HG03060 (cell line): ENCODE results near the gene KLHL6.

Experiments
- ATAC-seq: cut with Tn5 transposase; IDR thresholded peaks from one replicate; pipeline ENCODE4 v1.9.1; 2021; ENCODE audit warnings: low read depth, moderate number of reproducible peaks; ENCODE audit not compliant: unreplicated experiment

KLHL6 gene, protein sequence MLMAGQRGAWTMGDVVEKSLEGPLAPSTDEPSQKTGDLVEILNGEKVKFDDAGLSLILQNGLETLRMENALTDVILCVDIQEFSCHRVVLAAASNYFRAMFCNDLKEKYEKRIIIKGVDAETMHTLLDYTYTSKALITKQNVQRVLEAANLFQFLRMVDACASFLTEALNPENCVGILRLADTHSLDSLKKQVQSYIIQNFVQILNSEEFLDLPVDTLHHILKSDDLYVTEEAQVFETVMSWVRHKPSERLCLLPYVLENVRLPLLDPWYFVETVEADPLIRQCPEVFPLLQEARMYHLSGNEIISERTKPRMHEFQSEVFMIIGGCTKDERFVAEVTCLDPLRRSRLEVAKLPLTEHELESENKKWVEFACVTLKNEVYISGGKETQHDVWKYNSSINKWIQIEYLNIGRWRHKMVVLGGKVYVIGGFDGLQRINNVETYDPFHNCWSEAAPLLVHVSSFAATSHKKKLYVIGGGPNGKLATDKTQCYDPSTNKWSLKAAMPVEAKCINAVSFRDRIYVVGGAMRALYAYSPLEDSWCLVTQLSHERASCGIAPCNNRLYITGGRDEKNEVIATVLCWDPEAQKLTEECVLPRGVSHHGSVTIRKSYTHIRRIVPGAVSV

DNA sequence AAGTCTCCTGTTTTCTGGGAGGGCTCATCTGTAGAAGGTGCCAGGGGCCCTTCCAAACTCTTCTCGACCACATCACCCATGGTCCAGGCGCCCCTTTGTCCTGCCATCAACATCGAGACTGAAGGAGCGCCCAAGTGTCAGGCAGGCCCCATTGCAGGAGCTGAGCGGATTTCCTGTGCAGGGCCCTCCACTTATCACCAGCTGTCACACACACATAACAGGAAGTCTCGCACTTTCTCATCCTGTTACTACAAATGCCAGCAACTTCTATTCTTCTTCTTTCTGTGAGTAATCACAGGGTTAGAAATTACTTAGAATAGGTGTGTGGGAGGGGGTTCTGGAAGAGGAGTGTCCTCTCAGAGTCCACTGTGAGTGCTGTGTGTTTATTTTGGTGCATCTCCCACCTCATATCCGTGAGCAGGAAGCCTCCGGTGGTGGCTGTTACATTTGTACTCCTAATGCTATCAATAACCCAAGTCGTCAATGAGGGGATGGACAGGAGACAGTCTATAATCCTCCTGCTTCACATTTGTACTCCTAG, at the start of gene KLHL6:
Gene KLHL6, minus strand, starts transcription at position 166 of the 541 bp plus-strand sequence. Its CDS starts 53 bp downstream, at position 113.
- ATAC-seq = peak; percentile 73

- ATAC-seq = no peak
Observed at GRCh38 chr3:183597959-183598358, 42.5 kb upstream of the KLHL6 start.

GRCh38 chr3:183594636-183595035, 39.1 kb upstream of the KLHL6 start:
- ATAC-seq = no peak

GRCh38 chr3:183592821-183593220, 37.3 kb upstream of the KLHL6 start:
- ATAC-seq = no peak

- ATAC-seq = peak; percentile 91
Observed at GRCh38 chr3:183591881-183592521, 36.5 kb upstream of the KLHL6 start.

GRCh38 chr3:183590442-183590841, 34.9 kb upstream of the KLHL6 start:
- no peak for ATAC-seq

DNA sequence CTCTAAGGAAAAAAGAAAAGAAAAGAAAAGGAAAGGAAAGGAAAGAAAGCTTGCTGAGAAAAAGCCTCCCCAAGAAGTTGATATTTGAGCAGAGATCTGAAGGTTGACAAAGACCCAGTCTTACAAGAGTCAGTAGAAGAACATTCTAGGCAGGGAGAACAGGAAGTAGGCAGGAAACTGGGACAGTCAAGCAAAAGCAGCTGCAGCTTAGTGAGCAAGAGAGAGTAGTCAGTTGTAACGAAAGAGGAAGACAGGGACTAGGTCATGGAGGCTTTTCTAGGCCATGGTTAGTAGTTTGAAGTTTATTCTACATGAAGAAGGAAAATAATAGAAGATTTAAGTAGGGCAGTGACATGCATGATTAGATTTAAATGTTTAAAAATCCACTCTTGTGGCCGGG, 31.8 kb upstream of the KLHL6 start:
- ATAC-seq = no peak

DNA sequence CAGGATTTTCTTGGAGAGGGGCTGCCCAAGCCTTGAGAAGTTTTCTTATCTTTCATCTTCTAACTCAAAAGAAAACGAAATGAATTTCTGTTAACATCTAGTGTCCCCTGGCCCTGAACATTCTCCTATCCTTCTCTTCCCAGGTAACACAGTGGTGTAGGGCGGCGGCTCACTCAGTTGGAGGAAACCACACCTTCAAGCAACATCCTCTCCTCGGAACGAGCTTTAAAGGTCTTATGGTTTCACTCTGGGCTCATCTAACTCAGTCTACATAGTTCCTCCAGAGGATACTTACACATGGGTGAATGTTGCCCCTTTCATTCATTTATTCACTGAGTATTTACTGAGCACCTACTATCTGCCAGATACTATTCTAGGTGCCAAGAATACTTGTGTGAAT, 31.0 kb upstream of the KLHL6 start:
- no peak for ATAC-seq

GRCh38 chr3:183584914-183585280, 29.4 kb upstream of the KLHL6 start:
- ATAC-seq = no peak

DNA sequence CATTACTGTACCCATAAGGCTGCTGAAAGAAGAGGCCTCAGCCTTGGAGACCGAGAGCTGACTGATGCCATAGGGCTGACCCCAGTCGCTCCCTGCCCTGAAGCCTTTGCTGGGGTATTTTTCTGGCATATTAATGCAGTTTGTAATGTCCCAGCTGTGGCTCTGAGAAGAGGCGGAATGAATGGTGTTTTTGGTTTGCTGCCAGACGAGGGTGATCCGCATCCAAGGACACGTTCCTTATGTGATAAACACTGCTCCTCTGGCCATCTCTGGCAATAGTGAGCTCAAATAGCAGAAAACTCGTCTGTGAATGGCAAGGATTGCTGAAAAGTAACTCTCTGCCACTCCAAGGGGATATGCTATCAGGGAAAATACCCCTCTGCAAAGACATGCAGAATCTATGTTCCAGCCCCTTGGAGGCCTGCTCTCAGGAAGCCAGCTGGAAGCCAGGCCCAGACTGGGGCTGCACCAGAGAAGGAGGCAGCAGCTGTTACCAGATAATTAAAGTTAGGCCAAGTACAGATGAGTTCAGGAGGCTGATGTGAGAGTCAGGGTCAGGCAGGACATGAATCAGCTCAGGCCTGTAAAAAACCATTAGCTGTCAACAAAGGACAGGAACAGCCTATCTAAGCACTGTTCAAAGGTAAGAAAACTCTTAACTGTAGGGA, 28.9 kb upstream of the KLHL6 start:
- no peak for ATAC-seq

DNA sequence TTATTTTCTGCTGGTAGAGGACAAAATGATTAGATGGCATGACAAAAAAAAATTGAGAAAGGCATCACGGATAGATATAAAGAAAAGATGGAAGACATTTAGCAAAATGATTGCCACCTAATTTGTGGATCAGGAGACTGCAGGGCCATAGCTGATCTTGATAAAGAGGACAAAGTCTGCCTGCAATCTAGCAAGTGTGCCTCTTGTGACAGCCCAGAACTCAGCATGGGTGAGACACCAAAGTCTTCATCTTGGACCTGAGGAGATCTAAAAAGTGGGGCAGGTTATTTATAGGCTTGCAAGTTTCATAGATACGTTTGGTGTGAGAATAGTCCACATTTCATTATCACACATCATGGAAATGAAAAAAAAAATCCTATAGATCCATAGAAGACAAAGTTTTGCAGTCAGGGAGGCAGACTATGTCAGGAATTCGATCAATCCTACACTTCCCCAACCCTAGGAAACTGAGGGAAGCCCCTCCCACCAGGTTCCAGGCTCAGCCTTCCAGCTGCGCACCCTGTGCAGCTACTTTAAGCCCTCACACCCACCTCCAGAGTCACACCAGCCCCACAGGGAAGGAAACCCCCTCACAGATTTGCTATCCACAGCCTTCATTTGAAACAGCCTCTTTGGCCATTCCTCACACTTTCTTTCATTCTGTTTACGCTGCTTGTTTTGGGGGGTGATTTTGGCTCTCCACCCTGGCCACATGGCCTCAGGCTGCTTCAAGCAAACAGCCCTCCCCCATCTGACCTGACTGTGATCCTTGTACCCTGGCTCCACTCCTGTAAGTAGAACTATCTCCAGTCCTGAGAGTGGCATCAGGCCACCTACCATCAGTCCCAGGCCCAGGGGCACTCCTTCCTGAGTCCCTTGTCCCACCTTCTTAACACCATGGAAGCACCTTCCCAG, 28.1 kb upstream of the KLHL6 start:
- ATAC-seq = no peak

GRCh38 chr3:183582161-183582560, 26.7 kb upstream of the KLHL6 start:
- ATAC-seq = no peak

GRCh38 chr3:183581496-183582155, 26.1 kb upstream of the KLHL6 start:
- no peak for ATAC-seq

DNA sequence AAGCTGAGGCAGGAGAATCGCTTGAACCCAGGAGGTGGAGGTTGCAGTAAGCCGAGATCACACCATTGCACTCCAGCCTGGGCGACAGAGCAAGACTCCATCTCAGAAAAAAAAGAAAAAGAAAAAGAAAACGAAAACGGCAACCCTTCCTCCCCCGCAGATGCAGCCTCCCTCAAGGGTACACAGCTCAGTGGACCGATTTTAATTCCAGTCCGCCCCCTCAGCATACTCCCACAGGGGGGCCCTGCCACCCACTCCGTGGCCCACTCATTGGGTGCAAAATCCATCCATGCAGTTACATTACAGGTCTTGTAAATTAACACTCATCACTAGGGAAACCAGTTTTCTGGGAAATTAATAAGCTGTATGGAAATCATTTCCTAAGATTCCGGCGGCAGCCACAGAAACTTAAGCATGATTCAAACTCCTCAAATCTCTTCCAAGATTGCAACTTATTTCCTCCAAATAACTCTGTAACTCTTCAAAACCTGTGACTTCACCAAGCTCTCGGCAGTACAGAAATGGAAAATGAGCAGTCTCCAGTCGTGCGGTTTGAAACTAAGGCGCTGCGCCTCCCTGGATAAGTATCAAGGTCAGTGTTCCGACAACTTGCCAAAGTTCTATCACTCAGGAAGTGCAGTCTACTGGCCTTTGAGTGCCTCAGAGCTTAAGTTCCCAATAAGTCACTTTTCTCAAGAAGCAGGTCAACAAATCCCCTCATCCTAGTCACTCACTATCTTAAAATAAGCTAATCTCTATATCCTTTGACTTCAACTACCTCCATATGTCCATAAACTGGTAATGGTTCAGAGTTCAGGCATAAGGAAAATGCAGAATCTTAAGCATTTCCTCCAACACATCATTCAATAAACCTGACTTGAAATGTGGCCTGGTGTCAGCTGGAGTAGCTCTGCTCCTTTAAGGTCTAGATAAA, 24.7 kb upstream of the KLHL6 start:
- no peak for ATAC-seq

GRCh38 chr3:183578179-183578578, 22.7 kb upstream of the KLHL6 start:
- ATAC-seq = no peak

DNA sequence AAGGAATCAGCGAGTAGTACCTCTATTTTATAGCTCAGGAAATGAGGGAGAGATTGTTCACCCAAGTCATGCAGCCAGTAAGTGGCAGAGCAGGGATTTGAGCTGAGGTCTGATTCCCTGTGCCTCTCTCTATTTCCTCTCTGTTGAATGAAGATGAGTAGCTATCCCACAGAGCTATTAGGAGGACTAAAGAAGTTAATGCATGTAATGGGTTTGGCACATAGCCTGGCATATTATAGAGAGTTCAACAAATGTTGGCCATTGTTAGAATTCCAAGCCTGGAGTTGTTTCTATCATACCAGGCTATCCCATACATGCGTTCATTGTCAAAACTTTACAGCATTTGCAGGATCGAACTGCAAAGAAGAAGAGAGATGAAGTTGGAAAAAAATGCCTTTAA, 21.8 kb upstream of the KLHL6 start:
- ATAC-seq = no peak

DNA sequence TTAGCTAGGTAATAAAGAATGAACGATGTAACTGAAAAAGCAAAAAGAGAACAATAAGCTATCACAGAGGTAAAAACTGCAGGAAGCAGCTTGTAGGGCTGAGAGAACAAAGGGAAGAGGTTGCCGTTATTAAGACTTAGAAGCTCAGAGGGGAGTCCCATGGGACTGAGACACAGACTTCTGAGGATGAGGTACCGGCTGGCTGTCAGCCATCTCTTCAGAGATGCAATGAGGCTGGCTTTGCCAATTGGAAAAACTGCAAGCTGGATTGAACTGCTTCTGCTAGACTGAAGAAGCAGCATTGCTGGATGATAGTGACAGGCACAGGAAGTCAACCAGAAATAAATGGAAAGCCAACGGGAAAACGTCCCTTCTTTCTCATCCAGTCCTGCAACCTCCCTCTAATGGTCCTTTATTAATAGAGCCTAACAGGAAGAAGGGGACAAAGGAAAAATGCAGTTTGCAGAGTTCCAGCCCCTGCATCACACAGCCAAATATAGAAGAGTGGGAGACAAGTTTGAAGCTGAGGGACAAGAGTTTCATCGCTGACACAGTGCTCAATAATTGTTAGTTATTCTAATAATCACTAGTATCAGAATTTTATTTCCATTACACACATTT, 21.1 kb upstream of the KLHL6 start:
- no peak for ATAC-seq

DNA sequence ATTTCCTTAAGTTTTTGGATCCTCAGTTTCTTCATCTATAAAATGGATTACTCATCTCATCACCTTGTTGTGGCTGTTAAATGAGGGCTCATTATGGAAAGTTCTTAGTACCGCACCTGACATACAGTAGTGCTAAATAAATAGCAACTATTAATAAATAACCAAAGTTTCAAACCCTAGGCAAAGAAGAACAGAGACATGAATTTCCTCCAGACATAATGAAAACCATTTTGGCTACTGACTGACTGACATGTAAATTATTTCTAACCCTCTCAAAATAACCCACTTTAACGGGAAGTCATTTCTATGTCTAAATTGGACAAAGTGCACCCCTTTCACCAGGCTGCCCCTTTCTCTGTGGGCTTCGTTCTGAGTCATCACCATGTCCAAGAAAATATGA, 17.4 kb upstream of the KLHL6 start:
- no peak for ATAC-seq
